ENCODE data around the gene SMCO1.
"Not testable (repeated sequence)": the region's sequence is repeated elsewhere in the genome, so short reads cannot be mapped to it uniquely, and the experiment has no call there.

Gene SMCO1

GRCh38 chr3:196519718-196520082 lies 4.6 kb upstream of the SMCO1 start:
- no peak for DNase-seq

GRCh38 chr3:196518966-196519717 lies 4.0 kb upstream of the SMCO1 start:
- no peak for DNase-seq

- DNase-seq = no peak
These were observed 2.8 kb upstream of the SMCO1 start for GRCh38 chr3:196517919-196518318.

- DNase-seq = no peak
These were observed 2.1 kb upstream of the SMCO1 start for GRCh38 chr3:196517162-196517800.

- no peak for DNase-seq
These were observed 813 bp downstream of the SMCO1 start for GRCh38 chr3:196514350-196514716.

GRCh38 chr3:196513697-196514349 lies 1.3 kb downstream of the SMCO1 start:
- no peak for DNase-seq

- DNase-seq = not testable (repeated sequence)
These were observed 3.3 kb downstream of the SMCO1 start for GRCh38 chr3:196511646-196512425.

GRCh38 chr3:196511108-196511507 lies 4.0 kb downstream of the SMCO1 start:
- not testable (repeated sequence) for DNase-seq

GRCh38 chr3:196506687-196507086 lies 8.5 kb downstream of the SMCO1 start:
- no peak for DNase-seq

GRCh38 chr3:196504556-196504955 lies 10.6 kb downstream of the SMCO1 start:
- no peak for DNase-seq

GRCh38 chr3:196504077-196504398 lies 11.1 kb downstream of the SMCO1 start:
- not testable (repeated sequence) for DNase-seq

GRCh38 chr3:196503196-196504076 lies 11.7 kb downstream of the SMCO1 start, which contains the start of gene RNF168:
RNF168 (minus strand) TSS chr3:196503768; CDS start chr3:196503173, 595 bp downstream.
- peak; percentile 97 for DNase-seq

GRCh38 chr3:196502775-196503195 lies 12.4 kb downstream of the SMCO1 start:
- DNase-seq = no peak

- DNase-seq = no peak
These were observed 13.7 kb downstream of the SMCO1 start for GRCh38 chr3:196501316-196502044.

GRCh38 chr3:196499807-196500524 lies 15.2 kb downstream of the SMCO1 start:
- DNase-seq = no peak

GRCh38 chr3:196499061-196499460 lies 16.1 kb downstream of the SMCO1 start:
- no peak for DNase-seq

GRCh38 chr3:196498297-196498696 lies 16.8 kb downstream of the SMCO1 start:
- no peak for DNase-seq

- no peak for DNase-seq
These were observed 19.0 kb downstream of the SMCO1 start for GRCh38 chr3:196496183-196496582.

GRCh38 chr3:196493292-196493691 lies 21.9 kb downstream of the SMCO1 start:
- DNase-seq = no peak

- DNase-seq = no peak
These were observed 23.1 kb downstream of the SMCO1 start for GRCh38 chr3:196492080-196492479.

GRCh38 chr3:196489747-196490146 lies 25.4 kb downstream of the SMCO1 start:
- DNase-seq = no peak
